Endothelial cell of umbilical vein (primary cell): ENCODE results near the gene MED25. TPM values are rescaled to one million over a fixed set of nuclear protein-coding genes. Genes with fewer than 3 reads are reported as not detected.

ENCODE experiments used
- BruUV-seq: library from RNA; stranded (reverse); fragments of 400-500 nt; replicated peaks from 2 replicates; lab custom pipeline; 2021; lab: Mats Ljungman, UMichigan
- CTCF ChIA-PET: fragments of 300-600, 350-600 bp; sonication (Branson Sonifier 250); formaldehyde crosslinking; loops from one replicate; lab custom pipeline; 2021; ENCODE audit warnings: antibody characterized with exemption, inconsistent platforms; lab: Charles Lee
- POLR2A ChIA-PET: fragments of 300-600, 350-600 bp; sonication (Branson Sonifier 250); formaldehyde crosslinking; loops from one replicate; lab custom pipeline; 2021; ENCODE audit warnings: antibody characterized with exemption, inconsistent platforms; lab: Charles Lee
- DNase-seq: peaks from one replicate; pipeline ENCODE4 v3.0.0-alpha.2; 2011; ENCODE audit warnings: low read depth, low spot score
- FAIRE-seq: peaks from 2 replicates; lab custom pipeline; 2011; peaks lifted over from hg19 to GRCh38; lab: Jason Lieb, UNC
- H2AFZ ChIP-seq: 2 replicates; pipeline ENCODE4 v1.6.0; 2012; ENCODE audit warnings: low read depth, low read length, control low read depth, inconsistent platforms
- H3K27ac ChIP-seq: 2 replicates; pipeline ENCODE4 v1.5.1; 2011; ENCODE audit warnings: low read depth, mild to moderate bottlenecking, control low read depth, low read length, moderate library complexity; ENCODE audit not compliant: insufficient read depth
- H3K27me3 ChIP-seq, 2 experiments: 2 replicates each; pipeline versions ENCODE4 v1.6.0 to v1.6.1; 2011; ENCODE audit warnings: low read length in 2 of 2, mixed read lengths in 1 of 2; ENCODE audit not compliant: control insufficient read depth in 2 of 2, insufficient read depth in 2 of 2
- H3K36me3 ChIP-seq, 2 experiments: 2 replicates in 1 of 2; 3 replicates in 1 of 2; pipeline ENCODE4 v1.5.1; 2011; ENCODE audit warnings: low read length in 2 of 2, mild to moderate bottlenecking in 1 of 2, moderate library complexity in 1 of 2; ENCODE audit not compliant: control insufficient read depth in 2 of 2, insufficient read depth in 2 of 2; ENCODE audit errors: extremely low read depth in 1 of 2
- H3K4me1 ChIP-seq: 3 replicates; pipeline ENCODE4 v1.5.1; 2011; ENCODE audit warnings: mild to moderate bottlenecking, low read length; ENCODE audit not compliant: control insufficient read depth, insufficient read depth; ENCODE audit errors: extremely low read depth
- H3K4me2 ChIP-seq: 2 replicates; pipeline ENCODE4 v1.6.1; 2011; ENCODE audit warnings: low read length, control low read depth, mixed read lengths; ENCODE audit not compliant: insufficient read depth
- H3K4me3 ChIP-seq, 3 experiments: fragments of 200-600 bp in 1 of 3; sonication (generic), shearing (Covaris generic) in 1 of 3; replicated peaks in 1 of 3; 2 replicates each; pipeline ENCODE4 v1.5.1; 2011 to 2016; ENCODE audit warnings: control low read depth in 3 of 3, low read length in 3 of 3, mild to moderate bottlenecking in 2 of 3, inconsistent platforms in 1 of 3, low read depth in 1 of 3, moderate library complexity in 1 of 3; ENCODE audit not compliant: insufficient read depth in 1 of 3
- H3K79me2 ChIP-seq: 2 replicates; pipeline ENCODE4 v1.6.0; 2012; ENCODE audit warnings: low read length, inconsistent platforms; ENCODE audit not compliant: control insufficient read depth, insufficient read depth
- H3K9ac ChIP-seq: replicated peaks from 2 replicates; pipeline ENCODE3; 2011; ENCODE audit warnings: low read length, control low read depth; ENCODE audit not compliant: insufficient read depth; ENCODE audit errors: extremely low read depth
- H3K9me1 ChIP-seq: replicated peaks from 3 replicates; pipeline ENCODE4 v1.6.0; 2011; ENCODE audit warnings: mild to moderate bottlenecking, low read length; ENCODE audit not compliant: control insufficient read depth, insufficient read depth; ENCODE audit errors: extremely low read depth
- H3K9me3 ChIP-seq: replicated peaks from 2 replicates; pipeline ENCODE4 v1.5.1; 2012; ENCODE audit warnings: low read length, inconsistent platforms; ENCODE audit not compliant: control insufficient read depth, insufficient read depth
- H4K20me1 ChIP-seq: replicated peaks from 2 replicates; pipeline ENCODE3; 2011; ENCODE audit warnings: mild to moderate bottlenecking, low read length; ENCODE audit not compliant: control insufficient read depth, insufficient read depth; ENCODE audit errors: extremely low read depth
- CTCF ChIP-seq, 2 donors: IDR thresholded peaks; 1 replicate in 1 of 2; 2 replicates in 1 of 2; pipeline ENCODE4 v1.5.1; 2011; ENCODE audit warnings: low read length in 2 of 2, mild to moderate bottlenecking in 2 of 2, moderate library complexity in 2 of 2, control low read depth in 1 of 2, inconsistent platforms in 1 of 2, low read depth in 1 of 2; ENCODE audit not compliant: insufficient read depth in 1 of 2; ENCODE audit errors: extremely low read depth in 1 of 2
- EZH2 ChIP-seq: IDR thresholded peaks from 2 replicates; pipeline ENCODE4 v1.6.1; 2012; ENCODE audit warnings: borderline replicate concordance, low read depth, mild to moderate bottlenecking, moderate library complexity, low read length, inconsistent platforms; ENCODE audit not compliant: severe bottlenecking
- FOS ChIP-seq: IDR thresholded peaks from 2 replicates; pipeline ENCODE4 v1.6.1; 2011; ENCODE audit warnings: mild to moderate bottlenecking, low read length, moderate library complexity, borderline replicate concordance; ENCODE audit not compliant: insufficient read depth
- GATA2 ChIP-seq: IDR thresholded peaks from 2 replicates; pipeline ENCODE4 v1.7.0; 2011; ENCODE audit warnings: low read depth, mild to moderate bottlenecking, moderate library complexity, mixed read lengths, low read length; ENCODE audit not compliant: insufficient read length, insufficient read depth
- JUN ChIP-seq: IDR thresholded peaks from 2 replicates; pipeline ENCODE4 v1.6.1; 2011; ENCODE audit warnings: borderline replicate concordance, low read depth; ENCODE audit not compliant: insufficient read length, insufficient read depth
- MYC ChIP-seq: IDR thresholded peaks from one replicate; pipeline ENCODE4 v1.6.1; 2011; ENCODE audit warnings: mild to moderate bottlenecking, low read depth, low read length
- POLR2A ChIP-seq: IDR thresholded peaks from 2 replicates; pipeline ENCODE4 v1.6.1; 2012; ENCODE audit warnings: low read depth, mild to moderate bottlenecking, control low read depth, low read length
- POLR2AphosphoS5 ChIP-seq: IDR thresholded peaks from 2 replicates; pipeline ENCODE4 v1.6.1; 2012; ENCODE audit warnings: low read depth, mild to moderate bottlenecking, control low read depth, low read length, moderate library complexity; ENCODE audit not compliant: insufficient read depth
- dilution Hi-C: fragments of 300-500 bp; cut with MboI; formaldehyde crosslinking; loops from one replicate; pipeline ENCODE4 v1.15.0; 2019; ENCODE audit warnings: low sequenced_read_pairs; ENCODE audit not compliant: extremely low pct_ligation_motif_present
- intact Hi-C: fragments of 100-400 bp; cut with micrococcal nuclease; formaldehyde crosslinking; loops from one replicate; pipeline ENCODE4 v1.10.0; 2022
- polyA plus RNA-seq, 4 experiments: library from polyadenylated mRNA; depleted of rRNA in 3 of 4; stranded (reverse) in 3 of 4; unstranded in 1 of 4; fragments of >200 nt; gene quantifications; 2 replicates each; pipeline versions ENCODE4 v1.2.1 to v1.2.3, GENCODE V29; 2011 to 2012; ENCODE audit warnings: missing spikeins in 1 of 4
- total RNA-seq: library from RNA; stranded (reverse); gene quantifications from 2 replicates; pipeline ENCODE4 v1.2.3, GENCODE V29; 2021
- TF ChIP-seq, protein P1 (sequence below): IDR thresholded peaks from 2 replicates; pipeline ENCODE4 v1.6.1; 2011; ENCODE audit not compliant: insufficient read depth, insufficient read length

MED25 gene
- total and polyA plus RNA-seq, 2 donors (not counting 3 experiments of a cell fraction or from before 2014, with no cell fraction given): 31.7 to 62.9 TPM

DNA sequence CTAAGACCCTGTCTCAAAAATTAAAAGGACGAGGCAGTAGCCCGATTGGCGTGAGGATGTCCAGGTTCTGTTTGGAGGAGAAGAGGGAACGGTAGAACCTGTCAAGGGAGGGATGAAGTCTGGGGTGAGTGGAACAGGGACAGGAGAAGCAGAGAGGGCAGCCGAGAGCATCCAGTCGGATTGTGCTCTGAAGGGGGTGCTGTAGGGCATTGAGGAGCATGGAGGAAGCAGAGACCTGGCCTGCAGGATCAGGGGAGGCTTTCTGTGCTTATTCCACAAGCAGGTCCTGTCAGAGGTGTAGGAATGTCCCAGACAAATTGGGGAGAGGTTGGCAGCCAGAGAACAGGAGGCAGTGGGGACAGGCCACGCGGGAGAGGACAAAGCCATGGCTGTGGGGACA lies 37.2 kb upstream of the MED25 start:
- no peaks in the 10 kb centered on the region for H3K4me1 ChIP-seq
- H3K9me1 ChIP-seq: no peaks in the 10 kb centered on the region
- intact Hi-C loops (no loop called here), dilution Hi-C loops (no loop called here)
- BruUV-seq: no TSS peak
- ChIA-PET CTCF (no interaction called here), POLR2A (no interaction called here)
- H2AFZ ChIP-seq: no peak overlapping the region
- no peak overlapping the region for H3K4me2 ChIP-seq
- H4K20me1 ChIP-seq: no peaks in the 10 kb centered on the region
- DNase-seq (no peak), FAIRE-seq (no peak)
- H3K36me3 ChIP-seq: peaks cover 0 to 11% of the 10 kb centered on the region in 2 experiments
- TF ChIP-seq EZH2: no peak
- TF ChIP-seq GATA2: no peak
- TF ChIP-seq CTCF (IDR thresholded peaks at IDR 0.05; ENCODE audit: extremely low read depth in 1 of 2, insufficient read depth in 1 of 2, low read depth in 1 of 2, low read length in 2 of 2): no peak
- TF ChIP-seq POLR2AphosphoS5: no peak
- TF ChIP-seq JUN: no peak
- TF ChIP-seq, protein P1, sequence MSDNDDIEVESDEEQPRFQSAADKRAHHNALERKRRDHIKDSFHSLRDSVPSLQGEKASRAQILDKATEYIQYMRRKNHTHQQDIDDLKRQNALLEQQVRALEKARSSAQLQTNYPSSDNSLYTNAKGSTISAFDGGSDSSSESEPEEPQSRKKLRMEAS: no peak
- no peak for TF ChIP-seq FOS
- TF ChIP-seq POLR2A: no peak
- TF ChIP-seq MYC: no peak
- H3K79me2 ChIP-seq: peaks cover 3% of the 10 kb centered on the region
- H3K9ac ChIP-seq: no peak overlapping the region
- H3K27me3 ChIP-seq: no peaks in the 10 kb centered on the region
- H3K4me3 ChIP-seq: no peak overlapping the region
- H3K27ac ChIP-seq: no peak overlapping the region
- H3K9me3 ChIP-seq: no peaks in the 10 kb centered on the region
